Measurements from ENCODE around the gene ZP1.

GRCh38 chr11:60842668-60843600 lies 24.4 kb upstream of the ZP1 start:
- TF ChIP-seq CTCF (IDR thresholded peaks at IDR 0.05): no peak
- TF ChIP-seq POLR2A (IDR thresholded peaks at IDR 0.05): no peak

All from Peyer's patch (tissue), 4 donors.